ENCODE results near the gene PRR23E.

PRR23E gene

GRCh38 chr3:127235706-127236105 lies 42.8 kb downstream of the PRR23E start:
- DNase-seq = no peak

- no peak for DNase-seq
Observed at GRCh38 chr3:127237835-127238234, 44.9 kb downstream of the PRR23E start.

- DNase-seq = no peak
Observed at GRCh38 chr3:127238602-127239001, 45.7 kb downstream of the PRR23E start.

- DNase-seq = no peak
Observed at GRCh38 chr3:127247292-127247691, 54.4 kb downstream of the PRR23E start.

Measured in CD4-positive, alpha-beta T cell treated with Interferon alpha-2 for 1 hour (primary cell).